BLaER1 treated with 17β-estradiol and CSF1 and Interleukin-3, amounts not matched to agents 10 nM and 100 nM (cell line): ENCODE measurements around the gene ZDBF2.
"Not testable (repeated sequence)": the region's sequence is repeated elsewhere in the genome, so short reads cannot be mapped to it uniquely, and the experiment has no call there.

ENCODE experiments used
- H3K27ac ChIP-seq, 11 experiments: shearing (Covaris generic); formaldehyde crosslinking; 2 replicates each; pipeline ENCODE4 v1.8.1; 2022
- H3K27me3 ChIP-seq, 11 experiments: shearing (Covaris generic); formaldehyde crosslinking; 2 replicates each; pipeline ENCODE4 v1.8.1; 2022
- H3K36me3 ChIP-seq, 11 experiments: shearing (Covaris generic); formaldehyde crosslinking; 2 replicates each; pipeline ENCODE4 v1.8.1; 2022
- H3K4me1 ChIP-seq, 10 experiments: shearing (Covaris generic); formaldehyde crosslinking; 2 replicates each; pipeline ENCODE4 v1.8.1; 2022
- H3K4me2 ChIP-seq, 11 experiments: shearing (Covaris generic); formaldehyde crosslinking; 2 replicates each; pipeline ENCODE4 v1.8.1; 2022
- H3K4me3 ChIP-seq, 10 experiments: shearing (Covaris generic); formaldehyde crosslinking; 2 replicates each; pipeline ENCODE4 v1.8.1; 2022
- H3K9ac ChIP-seq, 11 experiments: shearing (Covaris generic); formaldehyde crosslinking; 2 replicates each; pipeline ENCODE4 v1.8.1; 2022
- H3K9me3 ChIP-seq, 11 experiments: shearing (Covaris generic); formaldehyde crosslinking; replicated peaks in 1 of 11; 2 replicates each; pipeline ENCODE4 v1.8.1; 2022
- H4K20me1 ChIP-seq, 11 experiments: shearing (Covaris generic); formaldehyde crosslinking; 2 replicates each; pipeline ENCODE4 v1.8.1; 2022
- Cebpa-rat ChIP-seq, 11 experiments: shearing (Covaris generic); IDR thresholded peaks; 2 replicates each; pipeline ENCODE4 v1.8.1; 2022

Gene ZDBF2

DNA sequence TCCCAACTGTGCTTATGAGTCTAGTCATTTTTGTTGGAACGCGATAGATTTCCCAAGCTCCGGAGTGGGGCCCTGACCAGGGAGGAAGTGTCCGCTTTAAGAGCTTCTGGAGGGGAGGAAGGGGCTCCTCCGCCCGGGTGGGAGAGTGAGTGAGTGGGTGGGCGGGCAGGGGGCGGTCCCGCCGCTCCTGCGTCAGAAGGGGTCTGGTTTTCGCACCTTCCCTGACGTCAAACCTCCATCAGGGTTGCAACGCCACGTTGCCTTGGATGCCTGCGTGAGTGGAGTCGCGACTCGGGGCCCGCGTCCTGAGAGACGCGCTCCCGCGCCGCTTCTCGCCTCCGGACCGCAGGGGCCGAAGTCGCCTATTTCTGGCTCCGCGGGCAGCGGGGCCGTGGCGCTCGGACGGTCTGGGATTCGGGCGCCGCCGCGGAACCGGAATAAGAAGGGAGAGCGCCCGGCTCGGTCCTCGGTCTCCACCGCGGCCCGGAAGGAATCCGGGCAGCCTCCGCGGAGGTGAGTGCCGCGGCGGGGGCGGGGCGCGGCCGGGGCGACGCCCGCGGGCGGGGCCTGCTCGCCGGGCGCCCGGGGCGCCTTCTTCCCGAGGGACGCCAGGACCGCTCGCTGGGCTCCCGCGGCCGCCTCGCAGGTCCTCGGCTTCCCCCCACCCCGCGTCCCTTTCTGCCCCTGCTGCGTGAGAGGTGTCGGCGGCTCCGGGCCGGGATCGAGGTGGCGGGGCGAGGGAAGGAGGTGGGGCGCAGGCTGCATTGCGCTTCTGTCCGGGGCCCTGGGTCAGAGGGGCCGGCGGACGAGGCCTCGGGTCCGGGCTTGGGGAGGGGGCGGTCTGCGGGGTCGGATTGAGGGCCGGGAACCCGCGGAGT lies at the start of gene ZDBF2:
Gene ZDBF2 (plus strand): TSS at position 230 of the 878 bp plus-strand sequence. CDS start 7,187 bp downstream, outside the sequence.
- Histone ChIP-seq H4K20me1 (no peaks in the 10 kb centered on the region), H3K27ac (peak within 1 kb of the TSS; percentile 73 to 83 (median 77)), H3K9ac (peak within 1 kb of the TSS; percentile 73 to 87 (median 83)), H3K4me1 (peaks cover 0 to 15% (median 9%) of the 10 kb centered on the region in 10 experiments; a peak in 8 of 20 replicates), H3K27me3 (peaks cover 0 to 11% (median 10%) of the 10 kb centered on the region in 11 experiments; a peak in 7 of 22 replicates), H3K9me3 (peaks cover 6 to 11% (median 9%) of the 10 kb centered on the region in 11 experiments; a peak in 18 of 22 replicates), H3K4me2 (peak within 1 kb of the TSS; percentile 63 to 78 (median 72)), H3K36me3 (no peaks in the 10 kb centered on the region), H3K4me3 (peak within 1 kb of the TSS; percentile 72 to 84 (median 78))
- TF ChIP-seq Cebpa-rat (IDR thresholded peaks at IDR 0.05): no peak

DNA sequence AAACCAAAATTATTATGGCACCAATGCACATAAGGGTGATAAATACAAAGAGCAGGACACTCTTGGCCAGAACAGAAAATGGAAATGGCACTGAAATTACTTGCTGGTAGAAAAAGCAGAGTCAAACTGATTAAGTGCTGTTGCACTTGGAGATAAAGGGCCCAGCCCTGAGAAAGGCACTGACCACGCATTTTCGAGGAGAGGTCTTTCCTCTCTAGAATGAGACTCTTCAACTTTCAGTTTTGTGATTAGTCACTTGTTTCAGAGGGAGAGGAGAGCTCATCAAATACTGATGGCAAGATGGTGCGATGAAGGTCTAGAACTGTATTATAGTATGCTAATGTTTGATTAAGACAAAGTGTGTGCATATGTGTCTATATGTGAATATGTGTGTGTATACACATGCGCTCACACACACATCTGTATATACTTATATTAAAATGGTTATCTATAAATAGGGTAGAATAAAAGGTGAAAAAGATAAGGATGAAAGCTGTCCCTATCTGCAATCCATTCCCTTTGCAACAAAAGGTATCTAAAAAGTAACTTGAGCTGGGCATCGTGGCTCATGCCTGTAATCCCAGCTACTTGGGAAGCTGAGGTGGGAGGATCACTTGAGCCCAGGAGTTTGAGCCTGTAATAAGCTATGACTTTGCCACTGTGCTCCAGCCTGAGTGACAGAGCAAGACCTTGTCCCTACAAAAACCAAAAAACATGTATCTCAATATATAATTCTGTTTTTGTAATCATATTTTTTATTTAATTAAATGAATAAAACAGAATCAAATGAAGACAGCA lies 48.8 kb upstream of the ZDBF2 start:
- no peak overlapping the region for H3K27ac ChIP-seq
- no peak for TF ChIP-seq Cebpa-rat (IDR thresholded peaks at IDR 0.05)
- H3K4me1 ChIP-seq: peaks cover 0 to 17% (median 0%) of the 10 kb centered on the region in 10 experiments; a peak in 6 of 20 replicates
- no peaks in the 10 kb centered on the region for H4K20me1 ChIP-seq
- no peaks in the 10 kb centered on the region for H3K36me3 ChIP-seq
- no peak overlapping the region for H3K4me3 ChIP-seq
- H3K4me2 ChIP-seq: no peak overlapping the region
- H3K9ac ChIP-seq: no peak overlapping the region
- H3K9me3 ChIP-seq: peaks cover 13 to 29% (median 16%) of the 10 kb centered on the region in 11 experiments
- H3K27me3 ChIP-seq: peaks cover 0 to 14% (median 0%) of the 10 kb centered on the region in 11 experiments; a peak in 3 of 22 replicates

DNA sequence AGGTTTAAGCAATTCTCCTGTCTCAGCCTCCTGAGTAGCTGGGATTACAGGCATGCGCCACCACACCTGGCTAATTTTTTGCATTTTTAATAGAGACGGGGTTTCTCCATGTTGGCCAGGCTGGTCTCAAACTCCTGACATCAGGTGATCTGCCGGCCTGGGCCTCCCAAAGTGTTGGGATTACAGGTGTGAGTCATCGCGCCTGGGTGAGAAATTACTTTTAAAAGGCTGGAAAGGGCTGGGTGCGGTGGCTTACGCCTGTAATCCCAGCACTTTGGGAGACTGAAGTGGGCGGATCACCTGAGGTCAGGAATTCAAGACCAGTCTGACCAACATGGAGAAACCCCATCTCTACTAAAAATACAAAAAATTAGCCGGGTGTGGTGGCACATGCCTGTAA lies 45.8 kb upstream of the ZDBF2 start:
- H3K4me2 ChIP-seq, H3K4me1 ChIP-seq, H3K27ac ChIP-seq, H3K36me3 ChIP-seq, H3K9ac ChIP-seq, H3K4me3 ChIP-seq, H3K9me3 ChIP-seq, H3K27me3 ChIP-seq, H4K20me1 ChIP-seq: not testable (repeated sequence)

DNA sequence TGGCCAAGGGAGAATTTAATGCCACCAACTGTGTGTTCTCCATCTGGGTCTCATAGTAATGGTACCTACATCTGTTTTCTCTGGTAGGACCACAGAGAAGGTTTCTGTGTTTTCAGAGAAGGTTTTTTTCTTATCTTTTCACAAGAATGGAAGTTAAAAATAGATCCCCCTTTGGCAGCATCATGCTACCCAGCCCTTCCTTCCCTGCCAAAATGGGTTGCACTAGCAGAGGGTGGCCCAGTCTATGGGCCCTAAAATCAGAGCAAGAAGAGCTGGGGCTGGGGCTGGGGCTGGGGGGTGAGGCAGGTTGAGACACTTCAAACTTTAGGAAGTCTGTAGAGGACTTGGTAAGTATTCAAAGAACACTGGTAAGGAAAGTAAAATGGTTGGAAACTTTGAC lies 44.8 kb upstream of the ZDBF2 start:
- no peak overlapping the region for H3K9ac ChIP-seq
- H4K20me1 ChIP-seq: no peaks in the 10 kb centered on the region
- peaks cover 0 to 7% (median 5%) of the 10 kb centered on the region in 11 experiments; a peak in 12 of 22 replicates for H3K9me3 ChIP-seq
- no peak overlapping the region for H3K4me3 ChIP-seq
- no peaks in the 10 kb centered on the region for H3K27me3 ChIP-seq
- no peak overlapping the region for H3K27ac ChIP-seq
- H3K4me2 ChIP-seq: 0 out of 22 replicates have a peak overlapping the region, but pooled peaks of 1 of the 11 experiments have one; percentile 19
- no peak for TF ChIP-seq Cebpa-rat (IDR thresholded peaks at IDR 0.05)
- H3K36me3 ChIP-seq: no peaks in the 10 kb centered on the region
- peaks cover 0 to 8% (median 0%) of the 10 kb centered on the region in 10 experiments; a peak in 5 of 20 replicates for H3K4me1 ChIP-seq

DNA sequence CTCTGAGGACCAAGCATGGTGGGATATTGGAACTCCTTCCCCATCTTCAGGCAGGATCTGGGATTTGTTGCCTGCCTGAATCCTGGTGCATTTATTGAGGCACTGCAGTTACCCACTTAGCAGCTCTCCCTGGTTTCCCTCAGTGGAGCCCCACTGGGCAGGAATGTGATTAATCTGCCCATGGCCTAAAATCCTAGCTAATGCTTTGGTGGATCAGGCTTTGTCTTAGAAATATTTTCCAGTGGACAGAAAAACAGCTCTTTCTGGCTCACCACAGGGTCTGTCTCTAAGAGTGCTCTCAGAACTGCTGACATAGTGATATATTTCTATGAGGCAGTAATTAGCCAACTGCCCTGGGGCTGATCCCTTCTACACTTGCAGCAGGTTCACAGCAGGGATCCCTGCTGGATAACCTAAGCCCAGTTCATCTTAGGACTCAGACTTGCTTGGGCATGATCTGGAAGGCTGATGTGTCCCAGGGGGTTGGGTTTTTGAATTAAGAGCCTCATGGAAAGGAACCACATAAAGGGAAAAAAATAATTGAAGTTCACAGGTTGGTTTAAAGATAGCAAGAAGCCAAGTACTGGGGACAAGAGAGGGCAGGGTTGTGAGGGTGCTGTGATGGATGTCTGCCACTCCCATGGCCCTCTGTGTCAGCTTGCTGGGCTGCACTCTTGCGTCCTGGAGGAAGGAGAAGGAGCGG lies 44.3 kb upstream of the ZDBF2 start:
- Histone ChIP-seq H3K4me2 (peak overlapping the region in 4 of 11 experiments; percentile 0 to 34 (median 12); a peak in 5 of 22 replicates), H3K9me3 (peaks cover 0 to 12% (median 6%) of the 10 kb centered on the region in 11 experiments; a peak in 15 of 22 replicates), H3K4me3 (no peak overlapping the region), H3K4me1 (peaks cover 0 to 8% (median 0%) of the 10 kb centered on the region in 10 experiments; a peak in 5 of 20 replicates), H3K36me3 (no peaks in the 10 kb centered on the region), H3K9ac (no peak overlapping the region), H3K27me3 (no peaks in the 10 kb centered on the region), H3K27ac (no peak overlapping the region), H4K20me1 (no peaks in the 10 kb centered on the region)
- no peak for TF ChIP-seq Cebpa-rat (IDR thresholded peaks at IDR 0.05)

DNA sequence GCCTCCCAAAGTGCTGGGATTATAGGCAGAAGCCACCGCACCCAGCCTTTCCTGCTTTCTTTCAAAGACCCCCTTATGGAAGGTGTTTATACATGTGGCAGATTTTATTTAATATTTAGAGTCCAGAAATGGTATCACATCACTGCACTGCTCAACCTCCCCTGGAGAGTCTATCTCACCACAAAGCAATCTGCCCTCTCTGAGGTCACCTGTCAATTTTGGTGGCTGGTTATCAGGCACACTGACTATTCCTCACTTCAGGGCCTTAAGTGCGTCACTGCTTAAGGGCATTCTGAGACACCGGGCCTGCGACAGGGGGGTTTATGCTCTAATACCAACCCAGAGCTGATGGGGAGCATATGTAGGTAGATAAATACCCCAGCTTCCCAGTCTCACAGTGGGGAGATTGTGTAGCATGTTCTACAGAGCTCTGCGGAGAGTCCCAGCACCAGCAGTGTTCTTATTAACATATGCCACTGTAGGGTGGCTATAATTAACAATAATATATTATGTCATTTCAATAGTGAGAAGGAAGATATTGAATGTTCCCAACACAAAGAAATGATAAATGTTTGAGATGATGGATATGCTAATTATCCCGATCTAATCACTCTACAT lies 42.7 kb upstream of the ZDBF2 start:
- Histone ChIP-seq H3K27ac (no peak overlapping the region), H3K4me1 (peaks cover 0 to 8% (median 0%) of the 10 kb centered on the region in 10 experiments; a peak in 5 of 20 replicates), H3K36me3 (no peaks in the 10 kb centered on the region), H3K4me2 (no peak overlapping the region), H3K27me3 (no peaks in the 10 kb centered on the region), H3K9ac (no peak overlapping the region), H3K9me3 (peaks cover 14 to 25% (median 19%) of the 10 kb centered on the region in 11 experiments), H3K4me3 (no peak overlapping the region), H4K20me1 (no peaks in the 10 kb centered on the region)
- no peak for TF ChIP-seq Cebpa-rat (IDR thresholded peaks at IDR 0.05)

DNA sequence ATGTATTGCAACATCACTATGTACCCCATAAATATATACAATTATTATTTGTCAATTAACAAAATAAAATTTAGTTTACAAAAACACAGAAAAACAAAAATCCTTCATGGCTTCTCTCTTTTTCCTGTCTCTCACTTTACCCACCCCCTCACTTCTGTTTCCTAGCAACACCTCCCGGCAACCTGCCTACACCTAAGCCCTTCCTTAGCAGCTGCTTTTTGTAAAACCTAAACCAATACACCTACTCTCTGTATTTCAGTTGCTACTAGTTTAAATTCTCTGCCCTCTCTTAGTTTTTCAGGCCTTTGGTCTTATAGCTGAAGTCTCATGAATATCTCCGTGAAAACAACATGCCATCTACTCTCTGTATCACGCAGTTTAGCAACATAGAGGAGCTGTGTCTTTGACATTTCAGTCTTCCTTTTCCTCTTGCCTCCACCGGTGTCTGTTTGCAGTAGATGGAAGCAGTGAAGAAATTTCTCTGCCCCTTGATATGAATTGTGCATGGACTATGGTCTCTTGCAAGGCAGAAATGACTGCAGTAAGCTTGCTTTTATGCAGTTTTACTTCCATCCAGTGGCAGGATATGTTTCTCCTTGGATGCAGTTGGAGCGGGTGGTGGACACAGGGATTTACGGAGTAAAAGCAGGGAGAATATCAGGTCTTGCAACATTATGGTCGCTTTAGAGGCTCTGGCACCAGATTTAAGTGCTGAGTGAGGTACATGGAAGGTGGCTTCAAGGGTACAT lies 42.0 kb upstream of the ZDBF2 start:
- H3K4me3 ChIP-seq: no peak overlapping the region
- H3K27ac ChIP-seq: no peak overlapping the region
- H3K36me3 ChIP-seq: no peaks in the 10 kb centered on the region
- no peaks in the 10 kb centered on the region for H4K20me1 ChIP-seq
- no peak for TF ChIP-seq Cebpa-rat (IDR thresholded peaks at IDR 0.05)
- no peak overlapping the region for H3K9ac ChIP-seq
- H3K4me1 ChIP-seq: peaks cover 0 to 8% (median 0%) of the 10 kb centered on the region in 10 experiments; a peak in 5 of 20 replicates
- H3K4me2 ChIP-seq: no peak overlapping the region
- H3K27me3 ChIP-seq: no peaks in the 10 kb centered on the region
- H3K9me3 ChIP-seq: peaks cover 11 to 27% (median 22%) of the 10 kb centered on the region in 11 experiments

DNA sequence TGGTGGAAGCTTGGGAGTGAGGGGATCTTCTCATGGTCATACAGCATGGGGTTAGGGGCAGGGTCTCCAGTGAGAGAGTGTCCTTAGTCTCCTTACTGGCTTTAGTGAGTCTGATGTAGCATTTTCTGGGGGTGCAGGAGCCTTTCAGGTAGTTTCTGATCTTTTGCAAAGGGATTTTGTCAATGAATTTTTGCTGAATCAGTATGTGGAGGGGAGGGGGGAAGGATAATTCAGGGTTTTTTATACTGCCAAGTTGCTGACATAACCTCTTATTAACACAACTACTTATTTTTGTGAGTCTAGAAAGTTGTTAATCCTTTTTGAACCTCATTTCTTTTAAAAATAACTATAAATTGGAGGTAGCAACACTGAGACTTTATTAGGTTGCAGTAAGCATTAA lies 35.3 kb upstream of the ZDBF2 start:
- H3K27ac ChIP-seq: no peak overlapping the region
- no peaks in the 10 kb centered on the region for H3K36me3 ChIP-seq
- H3K4me3 ChIP-seq: no peak overlapping the region
- H3K9ac ChIP-seq: no peak overlapping the region
- H4K20me1 ChIP-seq: no peaks in the 10 kb centered on the region
- H3K4me1 ChIP-seq: peaks cover 0 to 14% (median 6%) of the 10 kb centered on the region in 10 experiments; a peak in 14 of 20 replicates
- no peak for TF ChIP-seq Cebpa-rat (IDR thresholded peaks at IDR 0.05)
- H3K4me2 ChIP-seq: no peak overlapping the region
- no peaks in the 10 kb centered on the region for H3K27me3 ChIP-seq
- peaks cover 16 to 38% (median 31%) of the 10 kb centered on the region in 11 experiments for H3K9me3 ChIP-seq
